MM.1S (cell line): ENCODE data around the gene SRI.

ENCODE experiments used
- EZH2 ChIP-seq: fragments of 300-600 bp; sonication (generic); optimal IDR thresholded peaks from 2 replicates; pipeline ENCODE3; 2017; ENCODE audit warnings: low read depth, mild to moderate bottlenecking, antibody characterized with exemption, low read length, mixed read lengths
- EZH2phosphoT487 ChIP-seq: fragments of 300-600 bp; sonication (generic); IDR thresholded peaks from 2 replicates; pipeline ENCODE4 v1.6.1; 2018; ENCODE audit warnings: antibody characterized with exemption, low read length
- TF ChIP-seq, protein P1 (sequence below): fragments of 300-600 bp; sonication (generic); IDR thresholded peaks from 2 replicates; pipeline ENCODE4 v1.5.1; 2016; ENCODE audit warnings: antibody characterized with exemption, low read length, mixed read lengths

DNA sequence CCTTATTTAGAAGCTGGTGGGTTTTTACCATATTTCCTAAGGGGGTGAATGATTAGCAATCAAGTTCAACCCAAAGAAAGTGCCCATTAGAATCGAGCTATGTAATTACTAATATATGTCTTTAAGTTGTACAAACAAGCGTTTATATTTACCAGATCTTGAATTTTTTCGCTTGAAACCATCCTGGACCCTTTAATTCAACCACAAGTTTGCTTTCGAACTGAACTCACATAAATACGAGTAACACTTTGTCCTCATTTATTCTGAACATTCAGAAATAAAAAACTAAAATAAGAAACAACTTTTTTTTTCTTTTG, 1.5 kb downstream of the SRI start:
- no peak for TF ChIP-seq EZH2
- TF ChIP-seq, protein P1, sequence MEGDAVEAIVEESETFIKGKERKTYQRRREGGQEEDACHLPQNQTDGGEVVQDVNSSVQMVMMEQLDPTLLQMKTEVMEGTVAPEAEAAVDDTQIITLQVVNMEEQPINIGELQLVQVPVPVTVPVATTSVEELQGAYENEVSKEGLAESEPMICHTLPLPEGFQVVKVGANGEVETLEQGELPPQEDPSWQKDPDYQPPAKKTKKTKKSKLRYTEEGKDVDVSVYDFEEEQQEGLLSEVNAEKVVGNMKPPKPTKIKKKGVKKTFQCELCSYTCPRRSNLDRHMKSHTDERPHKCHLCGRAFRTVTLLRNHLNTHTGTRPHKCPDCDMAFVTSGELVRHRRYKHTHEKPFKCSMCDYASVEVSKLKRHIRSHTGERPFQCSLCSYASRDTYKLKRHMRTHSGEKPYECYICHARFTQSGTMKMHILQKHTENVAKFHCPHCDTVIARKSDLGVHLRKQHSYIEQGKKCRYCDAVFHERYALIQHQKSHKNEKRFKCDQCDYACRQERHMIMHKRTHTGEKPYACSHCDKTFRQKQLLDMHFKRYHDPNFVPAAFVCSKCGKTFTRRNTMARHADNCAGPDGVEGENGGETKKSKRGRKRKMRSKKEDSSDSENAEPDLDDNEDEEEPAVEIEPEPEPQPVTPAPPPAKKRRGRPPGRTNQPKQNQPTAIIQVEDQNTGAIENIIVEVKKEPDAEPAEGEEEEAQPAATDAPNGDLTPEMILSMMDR: no peak
- TF ChIP-seq EZH2phosphoT487: no peak
